Urinary bladder (tissue), 4 donors: ENCODE measurements around the gene SPATS2L. TPM values are rescaled to one million over a fixed set of nuclear protein-coding genes. Genes with fewer than 3 reads are reported as not detected.

ENCODE experiments used
- DNase-seq: peaks from one replicate; pipeline ENCODE4 v3.0.0-alpha.2; 2015; ENCODE audit errors: extremely low spot score
- H3K27ac ChIP-seq: one replicate; pipeline ENCODE4 v1.5.1; 2013; ENCODE audit warnings: low read depth, mild to moderate bottlenecking, moderate library complexity
- H3K36me3 ChIP-seq: one replicate; pipeline ENCODE4 v1.6.1; 2013; ENCODE audit warnings: mild to moderate bottlenecking, moderate library complexity; ENCODE audit not compliant: insufficient read depth
- H3K4me1 ChIP-seq: one replicate; pipeline ENCODE4 v1.6.1; 2013; ENCODE audit warnings: mild to moderate bottlenecking, moderate library complexity; ENCODE audit not compliant: insufficient read depth
- H3K4me3 ChIP-seq: one replicate; pipeline ENCODE4 v1.5.1; 2013; ENCODE audit warnings: low read depth, low read length
- WGBS: extraction: QIAGEN DNeasy Blood & Tissue Kit; methylation state at CpG from one replicate; pipeline ENCODE4 v1.1.7; 2013; 5-methylcytosine and 5-hydroxymethylcytosine counted together
- polyA plus RNA-seq: library from polyadenylated mRNA; stranded (reverse); fragments of 200-250 nt; gene quantifications from one replicate; pipeline ENCODE4 v1.2.3, GENCODE V29; 2013
- total RNA-seq: library from RNA; depleted of rRNA; stranded (reverse); fragments of >200 nt; gene quantifications from one replicate; pipeline ENCODE4 v1.2.3, GENCODE V29; 2014
- donor health status: healthy with polysubstance abuse.
- donor health status: healthy.

The SPATS2L gene
- total and polyA plus RNA-seq, 2 donors: 57.7 to 128 TPM

DNA sequence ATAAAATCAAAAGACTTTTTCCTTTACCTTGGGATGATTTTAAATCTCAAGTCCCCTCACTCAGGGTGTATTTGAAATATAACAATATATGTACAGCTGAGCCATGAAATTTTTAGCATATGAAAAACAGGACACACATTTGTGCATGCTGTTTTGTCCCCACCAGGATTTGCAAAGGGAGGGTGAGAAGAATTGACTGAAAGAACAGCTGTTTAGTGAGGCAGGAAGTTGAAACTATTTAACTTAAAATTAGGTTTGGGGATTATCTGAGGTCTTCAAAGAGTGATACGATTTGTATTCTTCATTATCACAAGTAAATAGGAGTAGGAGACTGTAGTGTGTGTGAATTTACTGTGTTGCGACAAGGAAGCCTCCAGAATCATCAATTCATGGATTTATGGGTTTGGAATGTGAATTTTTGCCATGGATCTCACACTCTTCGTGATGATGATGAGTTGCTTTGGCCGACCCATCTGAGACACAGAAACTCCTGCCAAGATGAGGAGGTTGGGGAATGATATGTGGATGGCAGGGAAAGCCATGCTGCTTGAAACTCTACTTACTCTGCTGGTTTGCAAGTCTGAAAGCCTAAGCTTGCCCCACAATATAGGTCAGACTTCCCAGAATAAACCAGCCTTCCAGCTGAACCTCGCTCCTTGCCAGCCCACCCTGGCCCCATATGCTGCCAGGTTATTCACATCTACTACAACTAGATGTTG lies 31.0 kb upstream of the SPATS2L start:
- Histone ChIP-seq H3K27ac (no peak overlapping the region), H3K4me1 (no peaks in the 10 kb centered on the region), H3K4me3 (no peak overlapping the region), H3K36me3 (no peaks in the 10 kb centered on the region)
- WGBS: 76% methylated on average over 5 of the region's 5 CpGs
- DNase-seq: no peak

DNA sequence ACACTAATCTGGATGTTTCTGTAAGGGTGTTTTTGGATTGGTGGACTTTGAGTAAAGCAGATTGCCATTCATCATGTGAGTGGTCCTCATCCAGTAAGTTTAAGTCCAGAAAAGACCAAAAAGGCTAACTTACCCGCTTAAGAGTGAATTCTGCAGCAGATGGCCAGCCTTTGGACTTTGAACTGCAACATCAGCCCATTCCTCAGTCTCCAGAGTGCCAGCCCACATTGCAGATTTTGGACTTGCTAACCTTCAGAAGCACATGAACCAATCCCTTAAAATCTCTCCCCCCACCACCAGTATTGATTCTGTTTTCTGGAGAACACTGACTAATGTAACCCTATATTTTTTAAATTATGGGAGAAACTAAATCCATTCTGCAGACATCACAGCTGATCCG lies 30.0 kb upstream of the SPATS2L start:
- Histone ChIP-seq H3K36me3 (no peaks in the 10 kb centered on the region), H3K4me3 (no peak overlapping the region), H3K4me1 (no peaks in the 10 kb centered on the region), H3K27ac (no peak overlapping the region)
- 99% methylated on average over 2 of the region's 2 CpGs for WGBS
- DNase-seq: no peak

GRCh38 chr2:200278694-200279316 lies 27.7 kb upstream of the SPATS2L start:
- H3K4me3 ChIP-seq: no peak overlapping the region
- no peak overlapping the region for H3K27ac ChIP-seq
- no peak for DNase-seq
- no peaks in the 10 kb centered on the region for H3K36me3 ChIP-seq
- 67% methylated on average over 6 of the region's 6 CpGs for WGBS
- no peaks in the 10 kb centered on the region for H3K4me1 ChIP-seq

GRCh38 chr2:200279857-200280256 lies 26.6 kb upstream of the SPATS2L start:
- Histone ChIP-seq H3K4me1 (no peaks in the 10 kb centered on the region), H3K27ac (no peak overlapping the region), H3K36me3 (no peaks in the 10 kb centered on the region), H3K4me3 (no peak overlapping the region)
- no peak for DNase-seq

- H3K4me3 ChIP-seq: no peak overlapping the region
- no peak overlapping the region for H3K27ac ChIP-seq
- no peak for DNase-seq
- H3K36me3 ChIP-seq: no peaks in the 10 kb centered on the region
- WGBS: 51% methylated on average over 1 of the region's 1 CpG
- no peaks in the 10 kb centered on the region for H3K4me1 ChIP-seq
Observed at GRCh38 chr2:200286578-200286977, 19.9 kb upstream of the SPATS2L start.

DNA sequence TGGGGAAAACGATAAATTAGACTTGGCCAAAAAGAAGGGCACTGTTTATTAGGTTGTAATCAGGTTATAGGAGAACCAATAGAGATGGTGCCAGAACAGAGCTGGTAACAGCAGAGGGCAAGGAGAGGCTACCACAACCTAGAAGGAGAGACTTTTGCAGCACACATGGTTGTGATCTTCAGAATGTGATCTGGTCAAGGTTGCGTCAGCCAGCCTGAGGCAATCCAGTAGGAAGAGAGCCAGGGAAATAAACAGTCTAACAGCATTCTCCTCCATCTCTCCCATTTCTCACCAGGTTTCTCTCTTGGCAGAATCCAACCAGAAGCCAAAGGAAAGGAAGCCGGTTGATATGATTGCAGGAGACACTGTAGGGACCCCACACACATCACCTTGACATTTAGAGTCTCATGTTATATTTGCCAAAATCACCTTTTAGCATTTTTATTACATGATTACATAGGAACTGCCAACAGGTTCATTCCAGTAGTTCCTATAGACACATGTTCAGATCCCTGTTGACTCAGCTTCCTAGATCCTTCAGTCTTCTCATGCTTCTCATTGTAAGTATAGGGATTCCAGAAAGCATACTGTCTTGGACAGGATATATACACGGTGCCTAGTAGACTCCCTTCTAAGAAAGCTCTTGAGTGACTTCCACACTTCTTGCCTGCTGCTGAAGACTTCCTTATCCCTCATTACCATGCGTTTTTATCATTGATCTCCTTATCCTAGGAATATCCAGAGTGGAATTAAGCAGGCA lies 17.6 kb upstream of the SPATS2L start:
- 83% methylated on average over 5 of the region's 5 CpGs for WGBS
- Histone ChIP-seq H3K4me1 (no peaks in the 10 kb centered on the region), H3K36me3 (no peaks in the 10 kb centered on the region), H3K27ac (no peak overlapping the region), H3K4me3 (no peak overlapping the region)
- no peak for DNase-seq

DNA sequence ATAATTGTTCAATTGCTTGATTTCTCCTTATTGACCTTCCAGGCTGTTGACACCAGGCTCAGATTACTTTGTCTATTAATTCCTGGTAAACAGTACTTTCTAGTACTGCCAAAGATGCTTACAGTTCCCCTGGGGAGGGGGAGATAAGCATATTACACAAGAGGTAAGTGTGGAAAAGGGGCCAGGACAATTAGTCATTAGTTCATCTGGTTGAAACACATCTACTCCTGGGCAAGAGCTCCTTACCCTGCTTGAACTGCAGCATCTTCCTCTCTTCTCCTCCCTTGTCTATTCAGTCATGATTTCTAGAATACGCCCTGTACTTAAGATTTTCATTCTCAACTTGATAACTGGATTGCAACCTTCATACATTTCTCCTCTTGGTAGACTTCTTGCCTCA lies 10.4 kb upstream of the SPATS2L start:
- no peaks in the 10 kb centered on the region for H3K36me3 ChIP-seq
- H3K4me3 ChIP-seq: no peak overlapping the region
- no peaks in the 10 kb centered on the region for H3K4me1 ChIP-seq
- no peak overlapping the region for H3K27ac ChIP-seq
- WGBS: 96% methylated on average over 1 of the region's 1 CpG
- DNase-seq: no peak

GRCh38 chr2:200297100-200297499 lies 9.4 kb upstream of the SPATS2L start:
- no peak for DNase-seq
- no peak overlapping the region for H3K27ac ChIP-seq
- no peaks in the 10 kb centered on the region for H3K4me1 ChIP-seq
- no peaks in the 10 kb centered on the region for H3K36me3 ChIP-seq
- no peak overlapping the region for H3K4me3 ChIP-seq
- WGBS: 85% methylated on average over 5 of the region's 5 CpGs

DNA sequence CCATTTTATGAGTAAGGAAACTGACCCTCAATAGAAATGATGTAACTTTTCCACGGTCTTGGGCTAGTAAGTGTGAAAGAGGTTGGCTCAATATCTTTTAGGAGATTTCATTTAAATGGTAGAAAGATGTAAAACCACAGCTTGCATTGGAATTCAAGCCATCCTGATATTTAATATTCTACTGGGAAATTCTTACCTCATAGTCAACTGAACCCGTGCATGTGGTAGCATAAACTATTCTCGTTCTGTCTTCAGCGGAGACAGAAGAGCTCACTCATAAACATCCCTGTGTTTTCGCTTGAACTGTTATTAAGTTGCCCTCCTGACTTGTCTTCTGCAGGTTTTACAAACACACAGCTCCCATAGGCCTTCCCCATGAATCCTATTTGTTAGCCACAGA lies 8.5 kb upstream of the SPATS2L start:
- Histone ChIP-seq H3K4me3 (no peak overlapping the region), H3K36me3 (no peaks in the 10 kb centered on the region)

DNA sequence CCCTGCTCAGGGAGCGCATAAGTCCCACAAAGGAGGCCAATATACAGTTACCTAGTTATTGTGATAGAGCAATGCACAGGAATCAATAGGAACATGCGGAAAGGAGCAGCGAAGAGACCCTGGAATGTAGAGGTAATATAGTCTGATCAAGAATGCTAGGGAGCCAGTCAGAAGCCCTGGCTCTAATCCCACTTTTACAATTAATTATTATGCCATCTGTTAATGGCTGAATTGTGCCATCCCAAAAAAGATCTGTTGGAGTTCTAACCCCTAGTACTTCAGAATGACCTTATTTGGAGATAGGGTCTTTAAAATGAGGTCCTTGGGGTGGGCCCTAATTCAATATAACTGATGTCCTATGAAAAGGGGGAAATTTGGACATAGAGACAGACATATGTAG lies 7.7 kb upstream of the SPATS2L start:
- no peak overlapping the region for H3K27ac ChIP-seq
- WGBS: 98% methylated on average over 3 of the region's 3 CpGs
- no peak for DNase-seq
- no peaks in the 10 kb centered on the region for H3K4me1 ChIP-seq
- H3K36me3 ChIP-seq: no peaks in the 10 kb centered on the region
- H3K4me3 ChIP-seq: no peak overlapping the region

More for the DNA sequence above, 8.5 kb upstream of the SPATS2L start:
- WGBS: 76% methylated on average over 5 of the region's 5 CpGs
- no peak for DNase-seq
- H3K27ac ChIP-seq: no peak overlapping the region
- no peaks in the 10 kb centered on the region for H3K4me1 ChIP-seq

DNA sequence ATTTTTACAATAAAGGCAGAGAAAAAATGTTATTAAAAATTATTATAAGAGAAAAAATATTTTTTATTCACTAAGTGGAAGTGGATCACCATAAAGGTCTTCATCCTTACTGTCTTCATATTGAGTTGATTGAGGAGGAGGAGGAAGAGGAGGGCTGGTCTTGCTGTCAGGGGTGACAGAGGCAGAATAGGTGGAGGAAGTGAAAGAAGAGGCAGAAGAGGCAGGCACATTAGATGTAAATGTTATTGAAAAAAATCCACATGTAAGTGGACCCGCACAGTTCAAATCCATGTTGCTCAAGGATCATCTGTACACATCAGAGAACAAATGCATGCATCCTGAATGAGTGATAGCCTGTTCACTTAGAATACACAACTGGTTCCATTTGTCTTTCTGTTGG lies 6.4 kb upstream of the SPATS2L start:
- no peak for DNase-seq
- no peak overlapping the region for H3K27ac ChIP-seq
- 85% methylated on average over 1 of the region's 1 CpG for WGBS
- no peaks in the 10 kb centered on the region for H3K4me1 ChIP-seq
- no peaks in the 10 kb centered on the region for H3K36me3 ChIP-seq
- no peak overlapping the region for H3K4me3 ChIP-seq

DNA sequence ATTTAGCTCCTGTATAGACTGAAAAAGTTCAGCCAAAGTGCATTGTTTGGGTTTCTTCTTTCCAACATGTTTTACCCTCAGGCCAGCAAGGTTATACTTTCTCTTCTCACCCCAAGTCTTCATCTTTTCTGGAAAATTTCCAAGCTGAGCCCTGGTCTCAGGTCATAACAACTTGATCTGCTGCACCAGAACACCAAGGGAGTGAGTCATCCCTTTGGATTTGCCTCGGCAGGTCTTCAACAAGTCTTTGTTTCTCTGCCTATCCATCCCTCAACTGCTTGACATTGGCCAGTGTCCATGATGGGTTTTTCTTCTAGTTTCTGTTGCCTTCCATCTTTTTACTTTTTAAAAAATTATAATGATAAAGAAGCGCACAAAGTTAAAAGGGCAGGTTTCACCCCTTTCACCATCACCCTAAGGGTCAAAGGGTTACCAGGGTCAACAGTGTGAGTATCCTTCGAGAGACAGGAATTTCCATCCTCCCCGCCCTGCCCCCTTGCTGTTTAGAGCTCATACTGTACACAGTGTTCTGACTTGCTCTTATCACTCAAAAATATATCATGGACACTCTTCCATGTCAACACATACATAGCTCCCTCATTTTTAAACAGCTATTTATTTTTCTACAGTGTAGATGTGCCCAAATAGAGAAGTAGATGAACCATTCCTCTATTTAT lies 5.7 kb upstream of the SPATS2L start:
- WGBS: 77% methylated on average over 4 of the region's 4 CpGs
- DNase-seq: no peak
- H3K36me3 ChIP-seq: no peaks in the 10 kb centered on the region

GRCh38 chr2:200301953-200302858 lies 4.3 kb upstream of the SPATS2L start:
- no peaks in the 10 kb centered on the region for H3K4me1 ChIP-seq
- no peak for DNase-seq
- no peak overlapping the region for H3K4me3 ChIP-seq
- 62% methylated on average over 3 of the region's 3 CpGs for WGBS
- H3K27ac ChIP-seq: no peak overlapping the region
- no peaks in the 10 kb centered on the region for H3K36me3 ChIP-seq

More for the DNA sequence above, 5.7 kb upstream of the SPATS2L start:
- H3K4me1 ChIP-seq: no peaks in the 10 kb centered on the region
- no peak overlapping the region for H3K27ac ChIP-seq
- H3K4me3 ChIP-seq: no peak overlapping the region
